GM18526 (cell line): Measurements from ENCODE around the gene SLC6A2.

Source experiments
- POLR2A ChIP-seq: IDR thresholded peaks from 3 replicates; pipeline ENCODE4 v1.6.1; 2011; ENCODE audit not compliant: insufficient read length; ENCODE audit errors: extremely low read depth

SLC6A2 gene

GRCh38 chr16:55685973-55686372 is 30.2 kb downstream of the SLC6A2 start:
- TF ChIP-seq POLR2A: no peak

GRCh38 chr16:55686671-55687070 is 30.9 kb downstream of the SLC6A2 start:
- no peak for TF ChIP-seq POLR2A

GRCh38 chr16:55687802-55688201 is 32.0 kb downstream of the SLC6A2 start:
- no peak for TF ChIP-seq POLR2A

- TF ChIP-seq POLR2A: no peak
Measured at GRCh38 chr16:55690841-55691240, 35.1 kb downstream of the SLC6A2 start.

GRCh38 chr16:55691771-55692170 is 36.0 kb downstream of the SLC6A2 start:
- no peak for TF ChIP-seq POLR2A

GRCh38 chr16:55695595-55695994 is 39.8 kb downstream of the SLC6A2 start:
- no peak for TF ChIP-seq POLR2A

- no peak for TF ChIP-seq POLR2A
Measured at GRCh38 chr16:55697867-55698266, 42.1 kb downstream of the SLC6A2 start.

GRCh38 chr16:55698331-55698730 is 42.5 kb downstream of the SLC6A2 start:
- TF ChIP-seq POLR2A: no peak

- TF ChIP-seq POLR2A: no peak
Measured at GRCh38 chr16:55698946-55699345, 43.2 kb downstream of the SLC6A2 start.

- TF ChIP-seq POLR2A: no peak
Measured at GRCh38 chr16:55699616-55700015, 43.8 kb downstream of the SLC6A2 start.

GRCh38 chr16:55700067-55700466 is 44.3 kb downstream of the SLC6A2 start:
- TF ChIP-seq POLR2A: no peak

- TF ChIP-seq POLR2A: no peak
Measured at GRCh38 chr16:55700961-55701360, 45.2 kb downstream of the SLC6A2 start.

- no peak for TF ChIP-seq POLR2A
Measured at GRCh38 chr16:55701442-55702319, 45.9 kb downstream of the SLC6A2 start.

GRCh38 chr16:55703003-55704001 is 47.5 kb downstream of the SLC6A2 start:
- no peak for TF ChIP-seq POLR2A

GRCh38 chr16:55706739-55707384 is 51.1 kb downstream of the SLC6A2 start:
- no peak for TF ChIP-seq POLR2A
